Ishikawa (cell line): Measurements from ENCODE around the gene TXNL4B.

Source experiments
- CEBPB ChIP-seq: IDR thresholded peaks from 2 replicates; pipeline ENCODE4 v1.6.1; 2012
- CREB1 ChIP-seq: IDR thresholded peaks from 2 replicates; pipeline ENCODE4 v1.6.1; 2012; ENCODE audit warnings: low read depth
- EP300 ChIP-seq: IDR thresholded peaks from 2 replicates; pipeline ENCODE4 v1.6.1; 2012; ENCODE audit warnings: borderline replicate concordance
- FOXM1 ChIP-seq: IDR thresholded peaks from 2 replicates; pipeline ENCODE4 v1.6.1; 2012; ENCODE audit warnings: low read depth, borderline replicate concordance
- TCF12 ChIP-seq: IDR thresholded peaks from 2 replicates; pipeline ENCODE4 v1.6.1; 2012; ENCODE audit warnings: low read depth
- TEAD4 ChIP-seq: IDR thresholded peaks from 2 replicates; pipeline ENCODE4 v1.6.1; 2012
- YY1 ChIP-seq: IDR thresholded peaks from 2 replicates; pipeline ENCODE4 v1.6.1; 2012; ENCODE audit warnings: low read depth
- ZBTB7A ChIP-seq: IDR thresholded peaks from 2 replicates; pipeline ENCODE4 v1.6.1; 2012; ENCODE audit warnings: low read depth

DNA sequence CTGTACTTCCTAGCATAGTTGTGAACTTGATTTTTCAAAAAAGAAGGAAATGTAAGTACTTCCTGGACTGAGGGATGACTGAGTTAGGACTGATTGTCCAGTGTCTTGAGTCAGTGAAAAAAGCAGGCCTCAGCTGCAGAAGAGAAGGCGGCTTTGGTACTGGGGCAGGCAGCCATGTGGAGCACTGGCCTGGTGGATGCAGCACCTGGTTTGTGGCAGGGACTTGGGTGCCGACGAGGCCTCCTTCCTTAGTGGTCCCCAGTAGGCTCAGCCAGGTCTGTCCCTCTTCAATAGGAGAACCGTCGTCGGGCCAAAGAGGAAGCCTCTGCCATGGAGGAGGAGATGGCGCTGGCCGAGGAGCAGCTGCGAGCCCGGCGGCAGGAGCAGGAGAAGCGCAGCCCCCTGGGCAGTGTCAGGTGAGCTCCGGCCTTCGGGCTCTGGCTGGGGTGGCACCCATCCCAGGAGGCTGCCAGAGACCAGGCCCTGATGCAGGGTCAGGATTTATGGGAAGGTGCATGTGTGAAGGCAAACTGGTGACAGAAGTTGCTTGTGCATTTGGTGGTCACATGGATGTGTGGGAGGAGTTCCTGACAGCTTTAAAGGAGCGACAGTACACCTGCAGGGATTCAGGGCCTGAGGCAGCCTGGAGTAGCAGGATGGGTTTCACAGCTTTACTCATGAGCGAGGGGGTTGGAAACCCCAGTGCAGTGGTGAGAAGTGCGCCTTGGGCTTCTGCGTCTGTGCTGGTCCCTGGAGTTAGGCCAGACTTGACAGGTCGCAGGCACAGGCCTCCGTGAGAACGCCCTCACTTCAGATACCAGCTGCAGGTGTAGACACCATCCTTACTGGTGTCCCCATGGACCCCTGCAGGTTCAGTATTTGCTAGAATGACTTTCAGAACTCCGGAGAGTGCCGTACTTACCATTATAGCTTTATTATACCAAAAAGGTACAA is 17.5 kb upstream of the TXNL4B start:
- TF ChIP-seq CEBPB (no peak), YY1 (no peak), TCF12 (no peak), FOXM1 (no peak), CREB1 (no peak), TEAD4 (no peak), EP300 (no peak), ZBTB7A (no peak)
